Measurements from ENCODE around the gene IGLL1.

DNA sequence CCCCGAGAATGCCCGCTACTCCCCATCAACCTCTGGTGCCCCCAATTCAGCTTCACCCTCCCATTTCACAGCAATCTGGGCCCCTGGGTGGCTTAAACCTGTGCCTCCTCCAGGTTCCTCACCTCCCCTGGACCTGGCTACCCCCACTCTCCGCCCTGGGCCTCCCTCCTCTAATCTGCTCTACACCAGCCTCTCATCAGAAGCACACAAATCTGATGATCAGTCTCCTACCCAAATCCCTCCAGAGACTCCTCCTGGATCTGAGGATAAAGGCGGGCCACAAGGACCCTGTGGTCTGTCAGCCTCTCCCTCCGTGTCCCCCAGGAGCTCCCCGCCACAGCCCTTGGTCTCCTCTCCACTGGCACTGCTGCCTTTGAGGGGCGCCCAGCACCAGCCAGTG, 23.2 kb upstream of the IGLL1 start:
- TF ChIP-seq, protein P1, sequence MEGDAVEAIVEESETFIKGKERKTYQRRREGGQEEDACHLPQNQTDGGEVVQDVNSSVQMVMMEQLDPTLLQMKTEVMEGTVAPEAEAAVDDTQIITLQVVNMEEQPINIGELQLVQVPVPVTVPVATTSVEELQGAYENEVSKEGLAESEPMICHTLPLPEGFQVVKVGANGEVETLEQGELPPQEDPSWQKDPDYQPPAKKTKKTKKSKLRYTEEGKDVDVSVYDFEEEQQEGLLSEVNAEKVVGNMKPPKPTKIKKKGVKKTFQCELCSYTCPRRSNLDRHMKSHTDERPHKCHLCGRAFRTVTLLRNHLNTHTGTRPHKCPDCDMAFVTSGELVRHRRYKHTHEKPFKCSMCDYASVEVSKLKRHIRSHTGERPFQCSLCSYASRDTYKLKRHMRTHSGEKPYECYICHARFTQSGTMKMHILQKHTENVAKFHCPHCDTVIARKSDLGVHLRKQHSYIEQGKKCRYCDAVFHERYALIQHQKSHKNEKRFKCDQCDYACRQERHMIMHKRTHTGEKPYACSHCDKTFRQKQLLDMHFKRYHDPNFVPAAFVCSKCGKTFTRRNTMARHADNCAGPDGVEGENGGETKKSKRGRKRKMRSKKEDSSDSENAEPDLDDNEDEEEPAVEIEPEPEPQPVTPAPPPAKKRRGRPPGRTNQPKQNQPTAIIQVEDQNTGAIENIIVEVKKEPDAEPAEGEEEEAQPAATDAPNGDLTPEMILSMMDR (IDR thresholded peaks at IDR 0.05; ENCODE audit: low read depth, low read length) = no peak
- no peak for TF ChIP-seq POLR2A (IDR thresholded peaks at IDR 0.05; ENCODE audit: extremely low read depth, insufficient read length)
- TF ChIP-seq, protein P2, sequence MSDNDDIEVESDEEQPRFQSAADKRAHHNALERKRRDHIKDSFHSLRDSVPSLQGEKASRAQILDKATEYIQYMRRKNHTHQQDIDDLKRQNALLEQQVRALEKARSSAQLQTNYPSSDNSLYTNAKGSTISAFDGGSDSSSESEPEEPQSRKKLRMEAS (IDR thresholded peaks at IDR 0.05; ENCODE audit: low read depth, low read length) = no peak
